Motor neuron (in vitro differentiated cells): ENCODE measurements around the gene ANKRD36C. TPM values are rescaled to one million over a fixed set of nuclear protein-coding genes. Genes with fewer than 3 reads are reported as not detected.
"Not testable (repeated sequence)": the region's sequence is repeated elsewhere in the genome, so short reads cannot be mapped to it uniquely, and the experiment has no call there.

Source experiments
- ATAC-seq, 8 experiments: fragments of 200-7000 bp; cut with Tn5 transposase; replicated peaks in 6 of 8; 2 replicates each; pipeline ENCODE4 v1.8.0; 2021; ENCODE audit warnings: mild to moderate bottlenecking in 8 of 8, moderate library complexity in 8 of 8
- H3K27ac ChIP-seq, 2 donors: fragments of 250-450 bp; sonication (Bioruptor Pico); 2 replicates each; pipeline ENCODE4 v1.9.0; 2021; ENCODE audit warnings: antibody characterized with exemption in 2 of 2, mild to moderate bottlenecking in 2 of 2, moderate library complexity in 1 of 2
- H3K4me1 ChIP-seq, 2 donors: fragments of 250-450 bp; sonication (Bioruptor Pico); replicated peaks in 1 of 2; 2 replicates each; pipeline ENCODE4 v1.6.1; 2021; ENCODE audit warnings: antibody characterized with exemption in 2 of 2, mild to moderate bottlenecking in 2 of 2, moderate library complexity in 1 of 2
- H3K4me3 ChIP-seq, 5 donors: fragments of 250-450 bp; sonication (Bioruptor Pico); 2 replicates each; pipeline ENCODE4 v1.9.0; 2021; ENCODE audit warnings: antibody characterized with exemption in 5 of 5, mild to moderate bottlenecking in 5 of 5, moderate library complexity in 4 of 5
- WGBS, 10 experiments: fragments of 450-650 bp; shearing (Covaris generic); methylation state at CpG; one replicate each; pipeline ENCODE4 v1.0.0; 2022; 5-methylcytosine and 5-hydroxymethylcytosine counted together
- in situ Hi-C, 9 experiments: fragments of 400-800 bp; cut with MboI; loops; one replicate each; pipeline ENCODE4 v1.15.0; 2021; ENCODE audit warnings: low sequenced_read_pairs in 9 of 9, low pct_unique_long_range_greater_than_20kb in 2 of 9; ENCODE audit not compliant: unreplicated experiment in 9 of 9
- total RNA-seq, 8 experiments: library from RNA; unstranded; fragments of 300-600 nt; gene quantifications; 2 replicates each; pipeline versions ENCODE4 v1.2.3 to v1.2.4, GENCODE V29; 2022

ANKRD36C gene
- total RNA-seq, 8 experiments from 2014 or later = 8.7 to 78.5 (median 39.5) TPM

DNA sequence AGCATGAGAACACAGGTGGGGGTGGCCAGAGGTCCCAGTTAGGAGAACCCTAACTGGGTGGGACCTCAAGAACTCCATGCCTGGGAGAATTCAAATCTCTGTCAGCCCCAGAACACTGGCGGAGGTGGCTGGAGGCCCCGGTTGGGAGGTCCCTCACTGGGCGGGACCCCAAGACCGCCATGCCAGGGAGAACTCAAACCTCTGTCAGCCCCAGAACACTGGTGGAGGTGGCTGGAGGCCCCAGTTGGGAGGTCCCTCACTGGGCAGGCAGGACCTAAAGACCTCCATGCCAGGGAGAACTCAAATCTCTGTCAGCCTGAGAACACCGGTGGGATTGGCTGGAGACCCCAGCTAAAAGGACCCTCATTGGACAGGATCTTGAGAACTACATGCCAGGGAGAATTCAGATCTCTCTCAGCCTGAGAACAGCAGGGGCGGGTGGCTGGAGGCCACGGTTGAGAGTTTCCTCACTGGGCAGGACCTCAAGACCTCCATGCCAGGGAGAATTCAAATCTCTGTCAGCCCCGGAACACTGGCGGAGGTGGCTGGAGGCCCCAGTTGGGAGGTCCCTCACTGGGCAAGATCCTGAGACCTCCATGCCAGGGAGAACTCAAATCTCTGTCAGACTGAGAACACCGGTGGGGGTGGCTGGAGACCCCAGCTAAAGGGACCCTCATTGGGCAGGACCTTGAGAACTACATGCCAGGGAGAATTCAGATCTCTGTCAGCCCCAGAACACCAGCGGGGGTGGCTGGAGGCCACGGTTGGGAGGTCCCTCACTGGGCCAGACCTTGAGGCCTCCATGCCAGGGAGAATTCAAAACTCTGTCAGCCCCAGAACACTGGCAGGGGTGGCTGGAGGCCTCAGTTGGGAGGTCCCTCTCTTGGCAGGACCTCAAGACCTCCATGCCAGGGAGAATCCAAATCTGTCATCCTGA lies 157.3 kb downstream of the ANKRD36C start:
- H3K27ac ChIP-seq, in situ Hi-C loops, ATAC-seq, H3K4me1 ChIP-seq, H3K4me3 ChIP-seq: not testable (repeated sequence)
- 93 to 100% (median 100%) methylated on average over 1 to 3 of the region's 12 CpGs; no CpG with 5 or more reads in 7 of the 10 experiments for WGBS, 10 experiments

DNA sequence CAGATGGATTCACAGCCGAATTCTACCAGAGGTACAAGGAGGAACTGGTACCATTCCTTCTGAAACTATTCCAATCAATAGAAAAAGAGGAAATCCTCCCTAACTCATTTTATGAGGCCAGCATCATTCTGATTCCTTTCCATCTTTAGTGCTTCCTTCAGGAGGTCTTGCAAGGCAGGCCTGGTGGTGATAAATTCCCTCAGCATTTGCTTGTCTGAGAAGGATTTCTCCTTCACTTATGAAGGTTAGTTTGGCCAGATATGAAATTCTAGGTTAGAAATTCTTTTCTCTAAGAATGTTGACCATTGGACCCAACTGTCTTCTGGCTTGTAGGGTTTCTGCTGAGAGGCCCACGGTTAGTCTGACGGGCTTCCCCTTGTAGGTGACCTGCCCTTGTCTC lies 167.4 kb downstream of the ANKRD36C start:
- H3K27ac ChIP-seq, H3K4me1 ChIP-seq, ATAC-seq, H3K4me3 ChIP-seq, in situ Hi-C loops: not testable (repeated sequence)
- 100% methylated on average over 1 of the region's 3 CpGs; no CpG with 5 or more reads in 9 of the 10 experiments for WGBS, 10 experiments

DNA sequence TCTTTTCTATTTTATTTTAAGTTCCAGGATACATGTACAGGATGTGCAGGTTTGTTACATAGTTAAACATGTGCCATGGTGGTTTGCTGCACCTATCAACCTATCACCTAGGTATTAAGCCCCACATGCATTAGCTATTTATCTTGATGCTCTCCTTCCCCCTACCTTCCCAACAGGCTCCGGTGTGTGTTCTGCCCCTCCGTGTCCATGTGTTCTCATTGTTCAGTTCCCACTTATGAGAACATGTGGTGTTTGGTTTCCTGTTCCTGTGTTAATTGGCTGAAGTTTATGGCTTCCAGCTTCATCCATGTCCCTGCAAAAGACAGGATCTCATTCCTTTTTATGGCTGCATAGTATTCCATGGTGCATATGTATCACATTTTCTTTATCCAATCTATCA lies 174.1 kb downstream of the ANKRD36C start:
- in situ Hi-C loops, ATAC-seq, H3K27ac ChIP-seq, H3K4me3 ChIP-seq, H3K4me1 ChIP-seq: not testable (repeated sequence)
- 100% methylated on average over 1 to 2 of the region's 2 CpGs; no CpG with 5 or more reads in 6 of the 10 experiments for WGBS, 10 experiments

DNA sequence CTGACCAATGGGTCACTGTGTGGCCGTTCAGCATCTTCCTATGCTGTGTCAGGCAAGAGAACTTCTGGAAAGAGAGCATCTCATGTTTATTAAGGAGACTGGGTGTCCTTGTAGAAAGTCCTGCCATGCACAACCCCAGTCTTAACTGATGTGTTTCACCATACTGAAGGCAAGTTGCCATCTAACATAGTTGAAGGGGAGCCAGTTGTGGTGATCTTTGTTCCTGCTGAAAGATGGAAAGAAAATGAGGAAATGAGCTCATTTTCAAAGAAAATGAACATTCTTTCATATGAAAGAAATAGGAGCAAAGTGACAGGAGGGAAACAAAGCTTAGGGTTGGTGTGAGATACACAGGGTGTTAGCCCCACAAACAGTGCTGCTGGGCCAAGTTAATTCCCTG lies 178.3 kb downstream of the ANKRD36C start:
- H3K4me3 ChIP-seq, H3K27ac ChIP-seq, in situ Hi-C loops, H3K4me1 ChIP-seq, ATAC-seq: not testable (repeated sequence)
- no CpG with 5 or more reads among the region's 1 CpG for WGBS, 10 experiments

DNA sequence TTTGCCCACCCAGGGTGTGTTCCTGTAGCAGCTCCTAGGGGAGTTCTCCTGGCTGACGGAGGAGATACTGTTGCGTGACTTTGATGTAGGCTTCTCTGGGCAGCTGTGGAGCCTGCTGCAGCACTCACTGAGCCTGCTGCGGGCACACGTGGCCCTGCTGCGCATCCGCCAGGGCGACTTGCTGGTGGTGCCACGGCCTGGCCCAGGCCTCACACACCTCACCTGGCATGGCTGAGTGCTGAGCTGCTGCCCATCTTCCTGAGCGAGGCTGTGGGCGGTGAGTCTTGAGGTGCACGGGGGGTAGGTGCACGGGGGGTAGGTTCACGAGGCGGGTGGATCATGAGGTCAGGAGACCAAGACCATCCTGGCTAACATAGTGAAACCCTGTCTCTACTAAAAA lies 191.7 kb downstream of the ANKRD36C start:
- H3K4me1 ChIP-seq = no peaks in the 10 kb centered on the region
- in situ Hi-C loops = no loop called here
- no peak overlapping the region for H3K4me3 ChIP-seq
- WGBS, 10 experiments = no CpG with 5 or more reads among the region's 14 CpGs
- H3K27ac ChIP-seq = no peak overlapping the region
- no peak for ATAC-seq

DNA sequence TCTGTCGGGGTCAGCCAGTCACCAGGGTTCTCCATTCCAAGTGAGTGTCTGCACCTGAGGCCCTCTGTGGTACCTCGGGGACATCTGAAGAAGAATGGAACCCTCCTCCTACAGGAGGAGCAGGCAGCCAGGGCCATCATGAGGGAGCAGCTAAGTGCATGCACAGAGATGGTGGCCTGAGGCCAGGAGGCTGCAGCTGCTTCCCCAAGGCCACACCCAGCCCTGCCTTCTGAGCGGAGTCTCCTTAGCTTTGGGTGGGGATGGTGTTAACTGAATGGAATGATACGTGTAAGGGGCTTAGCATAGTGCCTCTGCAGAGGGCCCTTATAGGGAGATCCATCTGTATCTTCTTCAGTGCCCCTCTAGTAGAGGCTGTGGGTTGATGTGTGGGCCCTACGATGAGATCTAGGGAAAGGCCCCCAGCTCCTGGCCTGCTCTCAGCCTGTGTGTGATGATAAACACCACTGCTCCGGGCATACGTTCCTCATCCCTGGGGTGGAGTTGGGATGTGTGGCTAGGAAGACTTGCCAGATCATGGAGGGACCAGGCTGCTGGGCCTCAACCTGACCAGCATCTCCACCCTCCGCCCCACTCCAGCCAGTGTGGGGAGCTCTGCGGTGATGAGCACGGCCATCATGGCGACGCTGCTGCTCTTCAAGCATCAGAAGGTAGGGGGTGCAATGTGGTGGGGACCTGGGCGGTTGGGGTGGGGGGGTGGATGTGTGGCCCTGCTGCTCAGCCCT lies 192.3 kb downstream of the ANKRD36C start:
- H3K27ac ChIP-seq, H3K4me3 ChIP-seq, in situ Hi-C loops, H3K4me1 ChIP-seq: not testable (repeated sequence)
- 100% methylated on average over 1 of the region's 13 CpGs; no CpG with 5 or more reads in 9 of the 10 experiments for WGBS, 10 experiments
- ATAC-seq = peak in 3 of 8 experiments; percentile 98 to 99 (median 99)

DNA sequence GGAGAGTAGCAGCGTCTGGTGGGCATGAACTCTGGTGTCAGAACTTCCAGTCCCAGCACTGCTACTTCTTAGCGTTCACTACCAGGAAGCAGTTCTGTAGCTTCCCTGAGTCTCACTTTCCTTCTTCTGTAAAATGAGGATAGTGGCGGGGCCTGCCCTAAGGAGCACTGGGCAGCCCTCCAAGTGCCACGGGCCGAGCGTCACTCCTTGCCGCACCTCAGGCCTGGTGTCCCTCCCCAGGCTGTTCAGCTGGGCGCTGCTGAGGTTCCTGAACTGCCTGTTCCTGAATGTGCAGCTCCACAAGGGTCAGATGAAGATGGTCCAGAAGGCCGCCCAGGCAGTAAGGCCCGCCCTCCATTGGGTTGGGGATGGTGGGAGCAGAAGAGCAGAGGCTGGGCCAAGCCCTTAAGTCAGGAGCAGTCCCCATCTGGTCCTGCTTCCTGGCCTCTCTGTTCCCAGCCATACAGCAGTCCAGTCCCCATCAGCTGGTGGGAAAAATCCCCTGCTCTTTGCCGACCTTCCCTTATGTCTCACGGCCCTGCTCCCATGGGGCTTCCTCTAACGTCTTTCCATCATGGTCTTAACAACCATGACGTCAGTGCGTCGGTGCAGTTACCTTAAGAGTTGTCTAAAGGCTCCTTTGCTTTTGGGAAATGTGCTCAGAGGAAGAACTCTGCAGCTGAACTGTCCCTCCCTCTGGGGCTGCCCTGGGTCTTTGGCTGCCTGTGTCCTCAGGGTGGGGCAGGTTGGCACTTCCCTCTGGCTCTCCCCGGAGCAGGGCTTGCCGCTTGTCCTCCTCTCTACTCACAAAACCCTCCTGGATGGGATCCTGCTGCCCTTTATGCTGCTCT lies 195.2 kb downstream of the ANKRD36C start:
- H3K4me1 ChIP-seq, H3K27ac ChIP-seq, ATAC-seq, in situ Hi-C loops, H3K4me3 ChIP-seq: not testable (repeated sequence)
- no CpG with 5 or more reads among the region's 18 CpGs for WGBS, 10 experiments

DNA sequence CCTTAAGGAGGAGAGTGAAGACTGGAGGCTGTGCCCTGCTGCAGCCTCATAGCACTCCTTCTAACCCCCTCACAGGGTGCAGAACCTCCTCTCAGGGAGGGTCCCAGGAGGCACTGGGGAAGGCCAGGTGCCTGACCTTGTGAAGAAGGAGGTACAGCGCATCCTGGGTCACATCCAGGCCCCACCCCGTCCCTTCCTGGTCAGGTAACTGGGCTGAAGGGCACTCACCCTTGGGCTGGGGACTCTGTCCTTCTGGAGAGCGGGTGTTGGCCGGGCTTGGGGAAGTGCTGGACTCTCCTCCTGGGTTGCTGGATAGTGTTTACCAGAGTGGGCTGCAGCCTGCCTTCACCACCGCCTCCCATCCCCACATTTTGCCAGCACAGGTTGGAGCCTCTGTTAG lies 197.7 kb downstream of the ANKRD36C start:
- in situ Hi-C loops, H3K4me1 ChIP-seq, ATAC-seq, H3K27ac ChIP-seq, H3K4me3 ChIP-seq: not testable (repeated sequence)
- WGBS, 10 experiments = no CpG with 5 or more reads among the region's 5 CpGs

DNA sequence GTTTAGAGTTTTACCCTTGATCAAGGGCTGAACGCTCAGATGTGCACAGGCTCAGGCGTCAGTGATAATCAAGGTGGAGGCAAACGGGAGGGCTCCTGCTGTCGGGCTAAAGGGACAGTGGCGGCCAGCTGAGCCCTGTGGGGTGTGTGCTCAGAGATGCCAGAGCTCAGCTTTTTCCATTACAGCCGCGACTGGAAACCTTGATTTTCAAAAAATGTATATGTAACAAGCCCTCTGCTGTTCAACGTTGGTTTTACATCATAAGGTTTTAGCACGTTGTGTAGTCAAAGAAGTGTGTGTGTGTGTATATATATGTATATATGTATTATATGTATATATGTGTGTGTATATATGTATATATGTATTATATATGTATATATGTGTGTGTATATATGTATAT lies 201.4 kb downstream of the ANKRD36C start:
- H3K4me3 ChIP-seq, H3K27ac ChIP-seq, H3K4me1 ChIP-seq, in situ Hi-C loops: not testable (repeated sequence)
- no CpG with 5 or more reads among the region's 9 CpGs for WGBS, 10 experiments
- ATAC-seq = peak in 3 of 8 experiments; percentile 37 to 63 (median 44)

DNA sequence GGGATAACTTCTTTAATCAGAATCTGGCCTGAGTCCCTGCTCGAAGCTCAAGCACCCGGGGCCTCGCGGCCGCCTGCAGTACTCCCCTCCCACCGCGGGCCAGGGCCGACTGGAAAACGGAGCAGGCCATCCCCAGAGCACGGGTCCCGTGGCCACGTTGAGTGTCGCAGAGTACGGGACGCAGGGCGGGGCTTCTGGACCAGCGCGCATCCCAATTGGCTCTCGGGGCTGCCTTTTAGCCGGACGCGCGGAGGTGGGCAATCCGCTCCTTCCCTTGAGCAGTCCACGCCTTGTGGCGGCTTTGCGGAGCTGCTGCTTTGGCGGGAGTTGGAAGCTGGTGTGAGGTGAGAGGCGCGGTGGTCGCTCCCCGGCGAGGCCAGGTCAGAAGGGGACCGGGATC lies 202.2 kb downstream of the ANKRD36C start:
- peak in 2 of 8 experiments; percentile 51 to 78 for ATAC-seq
- in situ Hi-C loops = not testable (repeated sequence)

GRCh38 chr2:95788642-95789041 lies 203.0 kb downstream of the ANKRD36C start:
- no CpG with 5 or more reads among the region's 13 CpGs for WGBS, 10 experiments
- in situ Hi-C loops, H3K27ac ChIP-seq, H3K4me1 ChIP-seq, H3K4me3 ChIP-seq: not testable (repeated sequence)
- ATAC-seq = peak in 2 of 8 experiments; percentile 37 to 49

More for the DNA sequence above, 202.2 kb downstream of the ANKRD36C start:
- not testable (repeated sequence) for H3K4me1 ChIP-seq, H3K4me3 ChIP-seq, H3K27ac ChIP-seq
- no CpG with 5 or more reads among the region's 34 CpGs for WGBS, 10 experiments
